ENCODE measurements around the gene S1PR1.
"Not testable (repeated sequence)": the region's sequence is repeated elsewhere in the genome, so short reads cannot be mapped to it uniquely, and the experiment has no call there.

The S1PR1 gene

DNA sequence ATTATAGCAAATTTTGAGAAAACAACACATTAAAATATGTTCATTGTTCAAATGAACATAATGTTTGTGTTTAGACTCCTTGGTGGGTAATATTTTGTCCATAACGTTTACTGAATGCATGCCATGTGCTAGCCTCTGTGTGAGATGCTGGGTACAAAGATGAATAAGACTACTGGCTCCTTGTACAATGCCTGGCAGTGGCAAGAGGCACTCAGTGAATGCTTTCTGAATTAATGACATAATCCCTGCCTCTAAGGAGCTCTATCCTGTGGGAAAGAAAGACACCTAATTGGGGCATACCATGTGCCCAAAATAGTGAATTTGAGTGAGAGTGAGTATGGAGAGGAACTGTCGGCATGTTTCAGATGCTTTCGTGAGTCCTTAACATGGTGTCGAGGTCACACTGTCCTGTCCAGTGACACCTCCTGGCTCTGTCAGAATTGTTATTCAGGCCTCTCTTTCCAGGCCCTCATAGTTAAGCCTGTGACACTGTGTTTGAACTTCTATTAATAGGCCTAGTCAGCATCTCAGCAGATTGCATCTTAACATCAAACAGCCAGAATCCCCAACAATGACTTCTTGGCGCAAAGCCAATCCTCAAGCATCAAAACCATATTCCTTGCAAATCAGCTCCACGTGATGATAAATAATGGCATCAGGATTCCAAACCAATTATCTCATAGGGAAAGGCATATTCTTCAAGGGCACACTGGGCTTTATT is 32.8 kb upstream of the S1PR1 start:
- no peak for DNase-seq
- no peak overlapping the region for H3K27ac Mint-ChIP-seq
- H3K36me3 Mint-ChIP-seq (ENCODE audit: low read depth) = no peaks in the 10 kb centered on the region
- H3K9me3 Mint-ChIP-seq = no peaks in the 10 kb centered on the region
- H3K27me3 Mint-ChIP-seq (ENCODE audit: low read depth, poor library complexity) = peaks cover 5% of the 10 kb centered on the region
- TF ChIP-seq, protein P1, sequence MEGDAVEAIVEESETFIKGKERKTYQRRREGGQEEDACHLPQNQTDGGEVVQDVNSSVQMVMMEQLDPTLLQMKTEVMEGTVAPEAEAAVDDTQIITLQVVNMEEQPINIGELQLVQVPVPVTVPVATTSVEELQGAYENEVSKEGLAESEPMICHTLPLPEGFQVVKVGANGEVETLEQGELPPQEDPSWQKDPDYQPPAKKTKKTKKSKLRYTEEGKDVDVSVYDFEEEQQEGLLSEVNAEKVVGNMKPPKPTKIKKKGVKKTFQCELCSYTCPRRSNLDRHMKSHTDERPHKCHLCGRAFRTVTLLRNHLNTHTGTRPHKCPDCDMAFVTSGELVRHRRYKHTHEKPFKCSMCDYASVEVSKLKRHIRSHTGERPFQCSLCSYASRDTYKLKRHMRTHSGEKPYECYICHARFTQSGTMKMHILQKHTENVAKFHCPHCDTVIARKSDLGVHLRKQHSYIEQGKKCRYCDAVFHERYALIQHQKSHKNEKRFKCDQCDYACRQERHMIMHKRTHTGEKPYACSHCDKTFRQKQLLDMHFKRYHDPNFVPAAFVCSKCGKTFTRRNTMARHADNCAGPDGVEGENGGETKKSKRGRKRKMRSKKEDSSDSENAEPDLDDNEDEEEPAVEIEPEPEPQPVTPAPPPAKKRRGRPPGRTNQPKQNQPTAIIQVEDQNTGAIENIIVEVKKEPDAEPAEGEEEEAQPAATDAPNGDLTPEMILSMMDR (IDR thresholded peaks at IDR 0.05) = no peak
- no peak overlapping the region for H3K4me3 Mint-ChIP-seq
- H3K4me1 Mint-ChIP-seq = no peaks in the 10 kb centered on the region

DNA sequence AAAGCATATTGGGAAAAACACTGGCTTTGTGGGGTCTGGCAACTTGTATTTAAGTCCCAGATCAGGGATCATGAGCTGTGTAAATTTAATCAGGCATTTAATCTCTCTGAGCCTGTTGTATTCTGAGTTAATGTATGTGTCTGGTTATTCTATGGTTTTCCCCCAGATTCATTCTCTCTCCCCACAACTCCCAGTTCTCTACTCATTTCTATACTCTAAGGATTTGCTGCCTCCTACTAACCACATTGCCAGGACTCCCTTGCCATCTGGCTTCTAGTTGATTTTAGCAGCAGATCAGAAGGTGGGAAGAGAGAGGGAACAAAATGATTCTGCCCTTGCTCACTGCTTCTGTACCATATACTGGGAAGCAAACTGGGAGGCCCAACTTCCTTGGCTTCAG is 31.4 kb upstream of the S1PR1 start:
- Mint-ChIP-seq H3K9me3 (no peaks in the 10 kb centered on the region), H3K27ac (no peak overlapping the region), H3K4me1 (no peaks in the 10 kb centered on the region), H3K4me3 (no peak overlapping the region), H3K36me3 (ENCODE audit: low read depth) (no peaks in the 10 kb centered on the region), H3K27me3 (ENCODE audit: low read depth, poor library complexity) (peaks cover 5% of the 10 kb centered on the region)
- TF ChIP-seq, protein P1 (IDR thresholded peaks at IDR 0.05) = no peak
- no peak for DNase-seq

- DNase-seq; H3K9me3 Mint-ChIP-seq; H3K4me3 Mint-ChIP-seq; H3K36me3 Mint-ChIP-seq (ENCODE audit: low read depth); H3K27me3 Mint-ChIP-seq (ENCODE audit: low read depth, poor library complexity); H3K4me1 Mint-ChIP-seq; H3K27ac Mint-ChIP-seq: not testable (repeated sequence)
These were observed 30.7 kb upstream of the S1PR1 start for GRCh38 chr1:101206139-101206538.

DNA sequence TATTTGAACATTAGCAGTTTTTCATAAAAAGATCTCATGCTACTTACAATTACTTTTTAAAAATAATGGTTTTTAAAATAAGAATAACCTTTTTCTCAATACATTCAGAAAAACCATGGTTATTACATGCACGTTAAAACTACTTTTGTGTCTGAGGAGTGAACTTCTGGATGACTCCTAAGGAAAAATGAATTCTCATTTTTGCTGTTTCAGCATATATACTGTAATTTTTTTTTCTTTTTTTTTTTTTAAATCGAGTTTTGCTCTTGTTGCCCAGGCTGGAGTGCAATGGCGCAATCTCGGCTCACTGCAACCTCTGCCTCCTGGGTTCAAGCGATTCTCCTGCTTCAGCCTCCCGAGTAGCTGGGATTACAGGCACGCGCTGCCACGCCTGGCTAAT is 29.5 kb upstream of the S1PR1 start:
- not testable (repeated sequence) for H3K4me3 Mint-ChIP-seq; H3K27ac Mint-ChIP-seq; H3K9me3 Mint-ChIP-seq; H3K27me3 Mint-ChIP-seq (ENCODE audit: low read depth, poor library complexity); H3K4me1 Mint-ChIP-seq; DNase-seq; H3K36me3 Mint-ChIP-seq (ENCODE audit: low read depth)

GRCh38 chr1:101207891-101208290 is 28.9 kb upstream of the S1PR1 start:
- Mint-ChIP-seq H3K36me3 (ENCODE audit: low read depth) (no peaks in the 10 kb centered on the region), H3K4me3 (no peak overlapping the region), H3K27me3 (ENCODE audit: low read depth, poor library complexity) (peaks cover 5% of the 10 kb centered on the region), H3K4me1 (no peaks in the 10 kb centered on the region), H3K27ac (no peak overlapping the region), H3K9me3 (no peaks in the 10 kb centered on the region)
- no peak for DNase-seq
- TF ChIP-seq, protein P1 (IDR thresholded peaks at IDR 0.05) = no peak

DNA sequence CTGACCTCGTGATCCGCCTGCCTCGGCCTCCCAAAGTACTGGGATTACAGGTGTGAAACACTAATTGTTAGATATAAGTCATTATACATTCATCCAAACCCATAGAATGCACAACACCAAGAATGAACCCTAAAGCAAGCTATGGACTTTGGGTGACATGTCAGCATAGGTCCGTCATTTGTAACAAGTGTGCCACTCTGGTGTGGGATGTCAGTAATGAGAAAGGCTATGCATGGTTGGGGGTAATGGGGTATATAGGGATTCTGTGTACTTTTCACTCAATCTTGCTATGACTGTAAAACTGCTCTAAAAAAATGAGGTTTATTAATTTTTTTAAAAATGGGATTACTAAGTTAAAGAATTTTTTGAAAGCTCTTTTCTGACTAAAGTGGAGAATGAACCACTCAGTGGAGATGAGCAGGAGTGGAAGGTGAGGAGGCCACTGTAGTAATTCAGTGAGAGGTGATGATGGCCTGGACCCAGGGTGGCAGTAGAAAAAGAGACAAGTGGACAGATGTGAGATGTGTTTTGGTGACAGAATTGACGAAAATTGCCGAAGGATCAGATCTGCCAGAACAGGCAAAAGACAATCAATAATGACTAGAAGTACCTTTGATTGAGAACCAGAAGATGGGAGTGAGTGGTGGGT is 21.3 kb upstream of the S1PR1 start:
- Mint-ChIP-seq H3K4me3 (no peak overlapping the region), H3K9me3 (no peaks in the 10 kb centered on the region), H3K27ac (no peak overlapping the region), H3K4me1 (peaks cover 6% of the 10 kb centered on the region), H3K27me3 (ENCODE audit: low read depth, poor library complexity) (no peaks in the 10 kb centered on the region), H3K36me3 (ENCODE audit: low read depth) (no peaks in the 10 kb centered on the region)
- TF ChIP-seq, protein P1 (IDR thresholded peaks at IDR 0.05) = no peak
- DNase-seq = no peak

DNA sequence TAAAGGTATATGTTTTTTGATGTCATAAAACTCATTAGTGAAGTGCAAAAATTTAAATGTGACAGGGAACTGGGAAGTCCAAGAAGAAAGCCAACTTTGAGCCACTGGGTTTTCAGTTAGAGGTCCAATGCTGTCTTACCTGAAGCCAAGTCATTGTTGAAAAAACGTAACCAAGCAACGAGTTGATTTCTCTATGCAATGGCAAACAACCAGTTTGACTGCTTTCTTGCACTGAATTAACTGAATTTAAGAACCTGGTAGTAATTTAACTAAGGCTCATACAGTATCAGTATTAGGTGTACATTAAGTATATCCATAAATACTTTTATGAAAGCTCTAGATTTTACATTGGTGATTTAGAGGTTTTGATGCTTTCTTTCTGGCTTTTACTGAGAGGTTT is 20.2 kb upstream of the S1PR1 start:
- no peak for DNase-seq
- Mint-ChIP-seq H3K36me3 (ENCODE audit: low read depth) (no peaks in the 10 kb centered on the region), H3K4me3 (no peak overlapping the region), H3K9me3 (no peaks in the 10 kb centered on the region), H3K27ac (no peak overlapping the region), H3K4me1 (peaks cover 6% of the 10 kb centered on the region), H3K27me3 (ENCODE audit: low read depth, poor library complexity) (peaks cover under 1% of the 10 kb centered on the region)
- TF ChIP-seq, protein P1 (IDR thresholded peaks at IDR 0.05) = no peak
